ENCODE measurements around the gene ENKD1. TPM values are rescaled to one million over a fixed set of nuclear protein-coding genes. Genes with fewer than 3 reads are reported as not detected.

The ENKD1 gene
- total and polyA plus RNA-seq, 10 of the 15 experiments (the other 5 are each of a cell fraction or from before 2014, with no cell fraction given), result 0.19 to 8.1 (median 2.8) TPM

DNA sequence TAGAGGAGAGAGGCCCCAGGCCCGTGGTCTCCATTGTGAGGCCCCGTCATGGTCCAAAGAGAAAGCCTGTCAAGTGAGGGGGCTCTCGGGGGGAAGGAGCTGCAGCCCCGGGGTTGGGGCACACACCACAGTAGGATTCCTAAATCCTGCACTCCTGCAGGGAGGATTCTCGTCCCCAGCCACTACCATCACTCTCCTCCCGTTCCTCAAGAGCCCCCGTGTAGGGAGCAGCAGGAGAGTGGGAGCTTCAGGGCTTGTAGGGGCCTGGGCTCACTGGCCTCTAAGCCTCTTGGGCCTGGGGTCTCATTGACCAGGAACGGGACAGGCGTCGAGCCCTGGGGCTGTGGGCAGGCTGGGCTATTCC is 885 bp upstream of the ENKD1 start:
- no TSS peak for BruUV-seq (replicated peaks)
- peak overlapping the region; percentile 18; the same call in 1 of the 2 replicates for H3K27ac ChIP-seq (ENCODE audit: control insufficient read depth, insufficient read depth)
- no peaks in the 10 kb centered on the region for H3K27me3 ChIP-seq (replicated peaks in 1 of 2; ENCODE audit: control insufficient read depth in 2 of 2, insufficient read depth in 2 of 2, low read length in 1 of 2)
- WGBS (ENCODE audit: insufficient coverage, insufficient replicate concordance, low lambda C conversion rate, missing lambda C conversion rate), result 6% methylated on average over 8 of the region's 10 CpGs
- peak overlapping the region; percentile 95 for H3K4me2 ChIP-seq (ENCODE audit: control insufficient read depth, insufficient read depth)
- no peaks in the 10 kb centered on the region for H3K9me3 ChIP-seq (replicated peaks; ENCODE audit: control insufficient read depth, insufficient read depth, low read length)
- H3K4me1 ChIP-seq (ENCODE audit: control insufficient read depth, insufficient read depth, low read length), result peaks cover 30% of the 10 kb centered on the region
- RAD21 ChIA-PET (ENCODE audit: unreplicated experiment), result interaction anchor here (0.7 to 3.1 kb wide), 11 partner anchors 22 to 268 kb away, joined by 3 to 27 read pairs (median 5); partner anchors contain the start of genes ATP6V0D1, CARMIL2 and GFOD2
- SMC1A ChIA-PET (ENCODE audit: uncharacterized antibody, unreplicated experiment), result interaction anchor here (0.6 to 3.0 kb wide), 11 partner anchors 9 to 186 kb away, joined by 3 to 20 read pairs (median 4); partner anchors contain the start of genes ATP6V0D1 and RIPOR1
- peak overlapping the region; percentile 88; the same call in 1 of the 2 replicates for H3K4me3 ChIP-seq
- POLR2A ChIA-PET, result interaction anchor here (0.5 to 1.3 kb wide), 7 partner anchors 15 to 347 kb away, joined by 3 to 12 read pairs (median 4); partner anchors contain the start of gene GFOD2
- H4K20me1 ChIP-seq (ENCODE audit: control insufficient read depth, insufficient read depth), result no peaks in the 10 kb centered on the region
- FAIRE-seq (no peak), DNase-seq (ENCODE audit: low read depth, low spot score) (no peak), ATAC-seq (no peak; the same call in 2 of the 3 replicates)
- H3K36me3 ChIP-seq (ENCODE audit: control insufficient read depth in 2 of 2, insufficient read depth in 2 of 2, low read length in 1 of 2), result no peaks in the 10 kb centered on the region
- intact Hi-C loops (cut with micrococcal nuclease; ENCODE audit: unreplicated experiment), result loop anchor here (5.0 kb wide), 1 partner anchor 175 kb away; no protein-coding TSS in a partner anchor
- no peaks in the 10 kb centered on the region for H3K79me2 ChIP-seq (ENCODE audit: control insufficient read depth, insufficient read depth, low read length)
- CTCF ChIA-PET, result interaction anchor here (0.6 to 11.9 kb wide), 27 partner anchors 9 to 268 kb away, joined by 3 to 196 read pairs (median 3); partner anchors contain the start of genes ATP6V0D1, CARMIL2 and RANBP10
- in situ Hi-C loops (cut with MboI), result no loop called here
- TF ChIP-seq ZNF274 (IDR thresholded peaks at IDR 0.05; ENCODE audit: insufficient read depth, insufficient read length), result no peak
- no peak for TF ChIP-seq ZNF384 (IDR thresholded peaks at IDR 0.05; ENCODE audit: borderline replicate concordance, low read depth, low read length)
- TF ChIP-seq, protein P1, sequence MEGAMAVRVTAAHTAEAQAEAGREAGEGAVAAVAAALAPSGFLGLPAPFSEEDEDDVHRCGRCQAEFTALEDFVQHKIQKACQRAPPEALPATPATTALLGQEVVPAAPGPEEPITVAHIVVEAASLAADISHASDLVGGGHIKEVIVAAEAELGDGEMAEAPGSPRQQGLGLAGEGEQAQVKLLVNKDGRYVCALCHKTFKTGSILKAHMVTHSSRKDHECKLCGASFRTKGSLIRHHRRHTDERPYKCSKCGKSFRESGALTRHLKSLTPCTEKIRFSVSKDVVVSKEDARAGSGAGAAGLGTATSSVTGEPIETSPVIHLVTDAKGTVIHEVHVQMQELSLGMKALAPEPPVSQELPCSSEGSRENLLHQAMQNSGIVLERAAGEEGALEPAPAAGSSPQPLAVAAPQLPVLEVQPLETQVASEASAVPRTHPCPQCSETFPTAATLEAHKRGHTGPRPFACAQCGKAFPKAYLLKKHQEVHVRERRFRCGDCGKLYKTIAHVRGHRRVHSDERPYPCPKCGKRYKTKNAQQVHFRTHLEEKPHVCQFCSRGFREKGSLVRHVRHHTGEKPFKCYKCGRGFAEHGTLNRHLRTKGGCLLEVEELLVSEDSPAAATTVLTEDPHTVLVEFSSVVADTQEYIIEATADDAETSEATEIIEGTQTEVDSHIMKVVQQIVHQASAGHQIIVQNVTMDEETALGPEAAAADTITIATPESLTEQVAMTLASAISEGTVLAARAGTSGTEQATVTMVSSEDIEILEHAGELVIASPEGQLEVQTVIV (IDR thresholded peaks at IDR 0.05; ENCODE audit: borderline replicate concordance, partially characterized antibody), result no peak
- TF ChIP-seq POU2F2 (IDR thresholded peaks at IDR 0.05; ENCODE audit: borderline replicate concordance, low read depth, low read length), result no peak
- no peak for TF ChIP-seq HDGF (IDR thresholded peaks at IDR 0.05)
- no peak for TF ChIP-seq BHLHE40 (IDR thresholded peaks at IDR 0.05; ENCODE audit: borderline replicate concordance in 1 of 2, low read depth in 2 of 2, low read length in 1 of 2)
- H2AFZ ChIP-seq (ENCODE audit: control insufficient read depth, low read depth, low read length), result peak overlapping the region; percentile 76
- peak overlapping the region; percentile 61; the same call in 1 of the 2 replicates for H3K9ac ChIP-seq (ENCODE audit: control insufficient read depth, insufficient read depth, low read length)

Data from GM12878 (cell line).